IPS-NIHi11 (cell line): ENCODE data around the gene PAX2.

Experiments
- DNase-seq: peaks from one replicate; pipeline ENCODE4 v3.0.0; 2012; ENCODE audit warnings: mixed read lengths, low spot score

Gene PAX2

DNA sequence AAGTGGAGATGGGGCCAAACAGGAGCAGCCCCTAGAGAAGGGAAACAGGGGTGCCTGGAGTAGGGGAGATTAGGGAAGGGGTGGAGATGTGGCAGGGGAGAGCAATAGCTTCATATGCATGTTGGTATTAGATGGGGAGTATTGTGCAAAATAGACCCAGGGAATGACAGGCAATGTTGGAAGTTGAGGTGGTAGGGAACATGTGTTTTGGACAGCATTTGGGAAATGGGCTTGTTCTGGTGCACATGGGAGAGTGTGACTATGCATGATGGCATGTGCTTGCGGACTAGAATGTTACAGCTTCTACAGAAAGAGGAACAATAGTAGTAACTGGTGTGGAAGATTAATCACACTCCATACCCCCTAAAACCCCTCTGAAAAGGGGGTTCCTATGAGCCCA, 10.4 kb downstream of the PAX2 start:
- no peak for DNase-seq

DNA sequence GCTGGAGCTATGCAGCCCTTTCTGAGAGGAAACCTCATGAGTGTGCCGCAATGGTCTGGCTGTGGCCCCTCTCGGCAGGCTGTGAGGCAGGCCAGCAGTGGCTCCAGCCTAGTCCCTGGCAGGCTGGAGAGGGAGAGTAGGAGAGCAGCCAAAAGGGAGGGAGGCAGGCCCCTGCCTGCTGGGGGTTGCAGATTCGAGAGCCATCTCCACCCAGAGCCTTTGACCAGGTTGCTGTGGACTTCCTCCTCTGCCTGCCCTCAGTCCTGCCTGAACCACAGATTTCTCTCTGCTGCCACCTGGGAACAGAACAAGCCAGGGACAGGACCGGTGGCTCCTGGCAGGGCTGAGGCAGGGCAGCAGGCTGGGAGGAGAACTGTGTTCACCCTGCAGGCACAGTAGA, 13.9 kb downstream of the PAX2 start:
- no peak for DNase-seq

- no peak for DNase-seq
These were observed 15.3 kb downstream of the PAX2 start for GRCh38 chr10:100760726-100761125.

DNA sequence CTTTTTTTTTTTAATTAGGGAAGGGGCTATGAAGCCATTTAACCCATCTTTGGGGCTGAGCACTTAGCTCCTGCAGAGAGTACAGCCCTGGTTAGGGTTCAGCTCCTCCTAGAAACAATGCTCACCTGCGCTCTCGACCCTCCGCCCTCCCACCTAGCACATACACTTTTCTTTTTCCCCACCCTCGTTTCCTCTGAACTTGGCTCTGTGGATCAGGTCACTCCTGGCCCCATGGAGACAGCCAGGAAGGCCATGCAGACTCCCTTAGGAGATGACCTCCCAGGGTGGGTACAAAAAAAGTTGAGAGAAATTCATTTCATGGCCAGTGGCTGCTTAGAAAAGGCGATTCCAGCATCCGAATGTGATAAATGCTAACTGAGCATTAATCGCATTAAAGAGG, 15.8 kb downstream of the PAX2 start:
- DNase-seq = no peak

- no peak for DNase-seq
These were observed 17.8 kb downstream of the PAX2 start for GRCh38 chr10:100763043-100763747.

DNA sequence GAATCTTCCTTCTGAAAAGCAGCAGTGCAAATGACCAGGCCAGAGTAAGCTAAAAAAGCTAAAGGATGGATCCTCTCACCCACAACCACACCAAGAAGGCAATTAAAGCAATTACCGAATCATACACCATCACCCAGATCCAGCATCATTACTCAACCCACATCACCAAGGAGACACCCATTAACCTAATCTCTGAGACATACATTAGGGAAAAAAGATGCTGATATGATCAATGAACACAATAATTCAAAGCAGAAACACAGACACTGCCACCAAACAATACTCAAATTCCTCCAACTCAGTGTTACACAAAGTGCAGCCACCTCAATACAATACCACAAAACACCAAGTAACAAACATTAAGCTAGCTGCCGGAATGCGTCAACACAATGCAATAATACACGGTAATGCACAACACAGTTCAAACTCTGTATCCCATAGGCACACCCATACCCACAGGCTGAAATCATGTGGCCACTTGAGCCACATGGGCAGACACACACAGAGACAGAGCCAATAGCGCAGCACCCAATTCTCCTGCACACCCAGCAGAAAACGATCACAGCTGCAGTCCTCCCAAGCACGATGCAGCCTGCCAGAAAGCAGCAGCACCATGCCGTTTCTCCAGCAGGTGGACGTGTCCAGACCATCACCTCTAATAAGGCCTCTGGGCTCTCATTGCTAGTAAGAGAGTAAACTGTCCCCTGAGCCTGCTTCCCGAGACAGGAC, 21.5 kb downstream of the PAX2 start:
- no peak for DNase-seq

DNA sequence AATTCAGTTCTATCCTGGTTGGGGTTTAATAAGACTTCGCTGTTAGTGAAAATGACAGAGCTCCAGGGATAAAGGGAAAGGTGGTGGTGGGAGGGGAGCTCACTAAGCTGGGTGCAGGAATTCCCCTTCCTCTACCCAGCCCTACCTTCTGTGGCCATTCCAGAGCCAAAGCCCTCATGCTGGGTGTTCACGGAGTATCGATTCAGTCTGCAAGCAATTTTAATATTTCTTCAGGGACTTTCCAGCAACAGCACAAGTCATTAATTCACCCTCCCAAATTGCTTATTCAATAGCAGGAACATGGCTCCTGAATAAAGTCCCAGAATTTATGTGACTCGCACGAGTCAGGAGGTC, 22.0 kb downstream of the PAX2 start:
- no peak for DNase-seq

DNA sequence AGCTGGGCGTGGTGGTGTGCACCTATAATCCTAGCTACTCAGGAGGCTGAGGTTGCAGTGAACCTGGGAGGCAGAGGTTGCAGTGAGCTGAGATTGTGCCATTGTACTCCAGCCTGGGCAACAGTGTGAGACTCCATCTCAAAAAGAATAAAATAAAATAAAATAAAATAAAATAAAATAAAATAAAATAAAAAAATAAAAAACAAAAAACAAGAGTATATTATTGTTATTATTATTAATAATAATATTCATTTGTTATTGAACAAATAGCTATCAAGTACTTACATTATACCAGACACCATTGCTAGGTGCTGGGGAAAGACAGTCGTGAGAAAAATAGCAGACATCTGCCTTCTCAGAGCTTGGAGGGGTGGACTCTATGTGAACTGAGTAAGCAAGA, 24.1 kb downstream of the PAX2 start:
- no peak for DNase-seq

DNA sequence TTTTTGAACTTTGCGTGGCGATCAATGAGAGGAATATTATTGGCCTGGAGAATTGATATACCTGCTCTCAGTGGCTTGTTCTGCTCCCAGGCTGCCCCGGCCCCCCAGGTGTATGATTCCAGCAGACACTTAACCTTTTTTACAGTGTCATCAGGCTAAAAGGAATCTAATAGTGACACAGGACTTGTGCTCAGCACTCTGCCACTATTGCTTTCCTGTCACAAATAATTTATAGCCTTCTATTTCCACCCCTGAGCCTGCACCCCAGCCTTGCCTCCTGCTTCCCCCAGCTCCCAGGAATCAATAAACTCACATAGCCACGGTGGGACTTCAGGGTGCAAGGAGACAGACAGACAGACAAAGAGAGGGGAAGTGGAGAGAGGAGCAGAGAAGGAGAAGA, 28.3 kb downstream of the PAX2 start:
- DNase-seq = no peak

GRCh38 chr10:100774223-100774622, 28.8 kb downstream of the PAX2 start:
- DNase-seq = no peak

DNA sequence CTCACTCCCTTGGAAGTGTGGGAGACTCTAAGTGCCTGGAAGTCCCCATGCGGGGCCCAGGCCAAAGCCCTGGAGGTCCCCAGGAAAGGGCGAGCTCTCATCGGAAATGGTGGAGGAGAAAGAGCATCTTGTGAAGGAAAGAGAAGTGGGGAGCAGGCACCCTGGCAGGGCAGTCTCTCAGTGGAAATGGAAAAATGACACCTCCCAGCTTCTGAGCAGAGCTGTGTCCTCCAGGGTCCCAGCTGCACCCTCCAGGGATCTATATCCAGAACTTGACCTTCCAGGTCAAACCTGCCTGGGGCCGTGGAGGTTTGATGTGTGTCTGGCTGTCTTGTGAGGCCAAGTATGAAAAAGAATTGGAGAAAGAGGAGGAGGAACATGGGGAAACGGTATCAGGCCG, 29.5 kb downstream of the PAX2 start:
- no peak for DNase-seq

DNA sequence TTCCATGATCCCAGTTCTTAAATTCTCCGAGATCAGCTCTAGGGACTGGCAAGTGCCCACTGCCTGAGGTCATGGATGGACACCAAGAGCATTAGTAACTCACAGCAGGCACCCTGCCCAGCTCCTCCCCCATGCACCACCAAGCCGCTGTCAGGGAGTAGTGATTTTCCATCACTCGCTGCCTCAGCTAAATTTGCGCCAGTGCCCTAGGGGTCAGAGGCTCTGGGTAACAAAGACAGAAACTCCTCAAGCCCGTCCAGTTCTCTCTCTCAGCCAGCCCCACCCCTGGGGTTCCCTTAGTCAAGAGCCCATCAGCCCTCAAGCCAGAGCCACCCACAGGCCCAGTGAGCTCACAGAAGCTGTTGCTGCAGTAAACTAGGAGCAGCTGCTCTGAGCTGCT, 30.0 kb downstream of the PAX2 start:
- no peak for DNase-seq

- DNase-seq = no peak
These were observed 30.5 kb downstream of the PAX2 start for GRCh38 chr10:100775871-100776270.

- DNase-seq = no peak
These were observed 31.3 kb downstream of the PAX2 start for GRCh38 chr10:100776671-100777070.

DNA sequence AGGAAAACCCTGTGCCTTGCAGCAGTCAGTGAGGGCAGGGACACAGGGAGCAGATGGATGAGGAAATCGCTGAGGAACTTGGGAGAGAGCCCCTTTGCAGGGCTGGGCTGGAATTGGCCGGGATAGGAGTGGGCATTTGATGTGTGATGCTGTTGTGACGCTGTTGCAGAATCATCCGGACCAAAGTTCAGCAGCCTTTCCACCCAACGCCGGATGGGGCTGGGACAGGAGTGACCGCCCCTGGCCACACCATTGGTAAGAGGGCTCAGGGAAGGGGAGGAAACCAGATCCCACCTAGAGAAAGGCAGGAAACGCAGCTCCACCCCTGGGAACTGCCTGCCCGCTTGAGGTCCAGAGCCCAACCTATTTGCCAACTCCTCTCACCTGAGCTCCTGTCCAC, 33.9 kb downstream of the PAX2 start:
- DNase-seq = no peak

GRCh38 chr10:100780324-100780723, 34.9 kb downstream of the PAX2 start:
- no peak for DNase-seq

DNA sequence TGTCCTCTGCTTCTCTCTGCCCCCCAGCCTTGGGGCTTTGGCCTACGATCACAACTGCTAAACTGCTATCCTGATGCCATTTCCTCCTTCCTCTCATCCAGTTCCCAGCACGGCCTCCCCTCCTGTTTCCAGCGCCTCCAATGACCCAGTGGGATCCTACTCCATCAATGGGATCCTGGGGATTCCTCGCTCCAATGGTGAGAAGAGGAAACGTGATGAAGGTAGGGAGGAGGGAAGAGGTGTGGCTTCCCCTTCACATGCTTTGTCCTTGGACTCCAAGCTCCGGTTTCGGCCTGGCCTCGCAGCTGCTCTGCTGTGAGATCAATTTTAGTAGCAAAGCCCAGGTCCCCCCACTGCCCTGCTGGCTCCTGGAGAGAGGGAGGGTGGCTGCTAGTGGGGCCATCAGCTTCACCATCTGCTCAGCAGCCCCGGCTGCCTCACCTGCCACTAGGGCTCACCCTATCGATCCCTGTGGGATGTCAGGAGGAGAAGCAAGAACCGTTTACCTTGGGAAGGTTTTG, 35.8 kb downstream of the PAX2 start:
- no peak for DNase-seq

DNA sequence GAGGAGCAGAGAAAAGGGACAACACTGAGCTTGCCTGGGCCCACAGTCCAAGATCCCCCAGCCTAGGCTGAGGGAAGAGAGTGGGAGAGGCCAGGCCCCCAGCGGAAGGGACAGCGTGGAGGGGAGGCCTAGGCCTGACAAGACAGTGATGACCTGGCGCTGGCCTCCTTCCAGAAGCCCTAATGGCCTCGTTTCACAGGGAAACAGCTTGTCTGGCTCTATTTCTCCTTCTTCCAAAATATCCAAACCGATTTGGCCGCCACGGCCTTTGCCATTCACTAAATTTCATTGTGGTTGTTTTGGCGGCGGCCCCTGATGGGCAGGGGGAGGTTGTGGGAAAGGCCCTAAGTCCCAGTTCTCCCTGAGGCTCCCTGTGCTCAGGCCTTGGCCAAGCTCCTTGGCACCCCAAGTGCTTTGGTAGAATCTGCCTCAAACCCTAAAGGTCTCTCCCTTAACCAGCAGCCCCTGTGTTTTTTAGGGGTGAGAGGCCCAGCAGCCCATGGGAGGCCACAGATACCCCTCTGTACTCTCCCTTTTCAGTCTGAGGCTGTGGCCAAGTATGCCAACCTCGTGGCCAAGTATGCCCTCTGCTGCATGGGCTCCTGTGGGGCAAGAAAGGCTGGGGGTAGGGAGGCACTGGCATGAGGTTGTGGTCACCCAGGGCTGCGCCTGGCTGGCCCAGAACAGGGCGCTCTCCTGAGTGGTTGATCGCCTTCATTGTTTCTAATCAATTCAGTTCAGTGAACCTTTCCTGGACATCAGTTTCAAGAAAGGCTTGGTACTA, 37.3 kb downstream of the PAX2 start:
- no peak for DNase-seq

DNA sequence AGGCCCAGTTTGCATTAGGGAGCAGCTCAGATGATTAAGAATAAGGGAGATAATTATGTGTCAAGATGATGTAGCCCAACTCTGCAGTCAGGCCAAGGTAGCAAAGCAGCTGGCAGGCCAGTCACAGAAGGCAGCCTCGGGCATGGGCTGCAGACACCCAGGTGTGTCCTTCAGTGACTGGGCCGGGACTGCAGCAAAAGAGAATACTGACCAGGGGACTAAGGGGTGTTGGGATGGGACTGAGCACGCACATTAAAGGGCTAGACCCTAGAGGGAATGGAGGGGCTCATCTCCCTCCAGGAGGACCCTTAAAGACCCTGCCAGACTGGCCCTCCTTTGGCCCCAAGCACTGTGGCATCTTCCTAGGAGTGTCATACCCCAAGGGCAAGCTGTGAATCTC, 38.7 kb downstream of the PAX2 start:
- DNase-seq = no peak

DNA sequence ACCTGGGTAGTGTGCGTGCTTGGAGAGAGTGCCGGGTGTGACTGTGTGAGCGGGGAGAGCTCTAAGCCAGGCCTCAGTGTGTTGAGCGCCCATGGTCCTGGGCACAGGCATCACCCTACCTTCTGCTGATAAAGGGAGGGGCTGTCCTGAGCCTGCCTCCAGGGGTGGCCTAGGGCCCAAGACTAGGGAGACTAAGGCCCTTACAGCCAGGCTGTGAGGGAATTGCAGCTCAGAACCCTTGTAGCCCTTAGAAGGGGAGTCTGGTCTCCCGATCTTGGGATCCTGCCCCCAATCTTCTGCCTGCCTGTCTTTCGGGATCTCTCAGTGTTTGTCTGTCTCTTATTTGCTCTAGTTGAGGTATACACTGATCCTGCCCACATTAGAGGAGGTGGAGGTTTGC, 41.2 kb downstream of the PAX2 start:
- DNase-seq = no peak

- peak; percentile 54 for DNase-seq
These were observed 42.9 kb downstream of the PAX2 start for GRCh38 chr10:100788002-100788903.

GRCh38 chr10:100790761-100791208, 45.4 kb downstream of the PAX2 start:
- DNase-seq = no peak
